HEK293 (cell line): Measurements from ENCODE around the gene ATXN2.

Experiments used
- ATF2 ChIP-seq: fragments of 450-650 bp; formaldehyde crosslinking; IDR thresholded peaks from 2 replicates; pipeline ENCODE4 v1.5.1; 2016; ENCODE audit warnings: missing biosample characterization, missing genetic modification characterization, low read depth
- REPIN1 ChIP-seq: fragments of 450-650 bp; formaldehyde crosslinking; IDR thresholded peaks from 2 replicates; pipeline ENCODE4 v1.5.1; 2017; ENCODE audit warnings: missing biosample characterization, missing genetic modification characterization, low read depth
- YY1 ChIP-seq: fragments of 450-650 bp; formaldehyde crosslinking; IDR thresholded peaks from 2 replicates; pipeline ENCODE4 v1.5.1; 2018; ENCODE audit warnings: missing biosample characterization, missing genetic modification characterization
- ZBTB7A ChIP-seq: fragments of 450-650 bp; formaldehyde crosslinking; IDR thresholded peaks from 2 replicates; pipeline ENCODE4 v1.5.1; 2016; ENCODE audit warnings: low read depth, missing biosample characterization, missing genetic modification characterization
- ZNF274 ChIP-seq, 2 experiments: fragments of 200-500 bp in 1 of 2; fragments of 450-650 bp in 1 of 2; sonication (Bioruptor generic) in 1 of 2; formaldehyde crosslinking in 1 of 2; IDR thresholded peaks; 2 replicates each; pipeline versions ENCODE4 v1.5.1 to v1.6.1; 2014 to 2016; ENCODE audit warnings: borderline replicate concordance in 1 of 2, inconsistent platforms in 1 of 2, low read length in 1 of 2, missing biosample characterization in 1 of 2, missing genetic modification characterization in 1 of 2
- ZNF292 ChIP-seq: fragments of 450-650 bp; formaldehyde crosslinking; IDR thresholded peaks from 2 replicates; pipeline ENCODE4 v1.5.1; 2016; ENCODE audit warnings: low read depth, missing biosample characterization, missing genetic modification characterization, borderline replicate concordance
- ZNF302 ChIP-seq: fragments of 450-650 bp; formaldehyde crosslinking; IDR thresholded peaks from 2 replicates; pipeline ENCODE4 v1.5.1; 2016; ENCODE audit warnings: missing biosample characterization, missing genetic modification characterization, low read depth
- ZNF600 ChIP-seq: fragments of 450-650 bp; formaldehyde crosslinking; IDR thresholded peaks from 2 replicates; pipeline ENCODE4 v1.5.1; 2016; ENCODE audit warnings: missing biosample characterization, missing genetic modification characterization
- TF ChIP-seq, protein P1 (sequence below): fragments of 450-650 bp; formaldehyde crosslinking; IDR thresholded peaks from 2 replicates; pipeline ENCODE4 v1.5.1; 2016; ENCODE audit warnings: missing biosample characterization, missing genetic modification characterization
- TF ChIP-seq, protein P2 (sequence below): fragments of 450-650 bp; formaldehyde crosslinking; IDR thresholded peaks from 2 replicates; pipeline ENCODE4 v1.5.1; 2017; ENCODE audit warnings: missing biosample characterization, mild to moderate bottlenecking, missing genetic modification characterization, moderate library complexity
- TF ChIP-seq, protein P3 (sequence below): fragments of 450-650 bp; formaldehyde crosslinking; IDR thresholded peaks from 2 replicates; pipeline ENCODE4 v1.5.1; 2016; ENCODE audit warnings: missing biosample characterization, missing genetic modification characterization
- TF ChIP-seq, protein P4 (sequence below): fragments of 450-650 bp; formaldehyde crosslinking; IDR thresholded peaks from 2 replicates; pipeline ENCODE4 v1.5.1; 2016; ENCODE audit warnings: missing biosample characterization, missing genetic modification characterization

GRCh38 chr12:111589601-111590000, 9.5 kb downstream of the ATXN2 start:
- TF ChIP-seq REPIN1 (tag by site-specific recombination) (no peak), ZBTB7A (tag by site-specific recombination) (no peak), ZNF600 (tag by site-specific recombination) (no peak), YY1 (tag by site-specific recombination) (no peak), ZNF302 (no peak), ZNF292 (tag by site-specific recombination) (no peak), ATF2 (tag by site-specific recombination) (no peak), ZNF274 (IDR thresholded peaks at IDR 0.05; ENCODE audit: low read length) (no peak), ZNF274 (tag by site-specific recombination; IDR thresholded peaks at IDR 0.05; ENCODE audit: borderline replicate concordance) (no peak)
- TF ChIP-seq, protein P1, sequence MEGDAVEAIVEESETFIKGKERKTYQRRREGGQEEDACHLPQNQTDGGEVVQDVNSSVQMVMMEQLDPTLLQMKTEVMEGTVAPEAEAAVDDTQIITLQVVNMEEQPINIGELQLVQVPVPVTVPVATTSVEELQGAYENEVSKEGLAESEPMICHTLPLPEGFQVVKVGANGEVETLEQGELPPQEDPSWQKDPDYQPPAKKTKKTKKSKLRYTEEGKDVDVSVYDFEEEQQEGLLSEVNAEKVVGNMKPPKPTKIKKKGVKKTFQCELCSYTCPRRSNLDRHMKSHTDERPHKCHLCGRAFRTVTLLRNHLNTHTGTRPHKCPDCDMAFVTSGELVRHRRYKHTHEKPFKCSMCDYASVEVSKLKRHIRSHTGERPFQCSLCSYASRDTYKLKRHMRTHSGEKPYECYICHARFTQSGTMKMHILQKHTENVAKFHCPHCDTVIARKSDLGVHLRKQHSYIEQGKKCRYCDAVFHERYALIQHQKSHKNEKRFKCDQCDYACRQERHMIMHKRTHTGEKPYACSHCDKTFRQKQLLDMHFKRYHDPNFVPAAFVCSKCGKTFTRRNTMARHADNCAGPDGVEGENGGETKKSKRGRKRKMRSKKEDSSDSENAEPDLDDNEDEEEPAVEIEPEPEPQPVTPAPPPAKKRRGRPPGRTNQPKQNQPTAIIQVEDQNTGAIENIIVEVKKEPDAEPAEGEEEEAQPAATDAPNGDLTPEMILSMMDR = no peak
- TF ChIP-seq, protein P2, sequence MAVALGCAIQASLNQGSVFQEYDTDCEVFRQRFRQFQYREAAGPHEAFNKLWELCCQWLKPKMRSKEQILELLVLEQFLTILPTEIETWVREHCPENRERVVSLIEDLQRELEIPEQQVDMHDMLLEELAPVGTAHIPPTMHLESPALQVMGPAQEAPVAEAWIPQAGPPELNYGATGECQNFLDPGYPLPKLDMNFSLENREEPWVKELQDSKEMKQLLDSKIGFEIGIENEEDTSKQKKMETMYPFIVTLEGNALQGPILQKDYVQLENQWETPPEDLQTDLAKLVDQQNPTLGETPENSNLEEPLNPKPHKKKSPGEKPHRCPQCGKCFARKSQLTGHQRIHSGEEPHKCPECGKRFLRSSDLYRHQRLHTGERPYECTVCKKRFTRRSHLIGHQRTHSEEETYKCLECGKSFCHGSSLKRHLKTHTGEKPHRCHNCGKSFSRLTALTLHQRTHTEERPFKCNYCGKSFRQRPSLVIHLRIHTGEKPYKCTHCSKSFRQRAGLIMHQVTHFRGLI (tag by site-specific recombination) = no peak
- TF ChIP-seq, protein P3, sequence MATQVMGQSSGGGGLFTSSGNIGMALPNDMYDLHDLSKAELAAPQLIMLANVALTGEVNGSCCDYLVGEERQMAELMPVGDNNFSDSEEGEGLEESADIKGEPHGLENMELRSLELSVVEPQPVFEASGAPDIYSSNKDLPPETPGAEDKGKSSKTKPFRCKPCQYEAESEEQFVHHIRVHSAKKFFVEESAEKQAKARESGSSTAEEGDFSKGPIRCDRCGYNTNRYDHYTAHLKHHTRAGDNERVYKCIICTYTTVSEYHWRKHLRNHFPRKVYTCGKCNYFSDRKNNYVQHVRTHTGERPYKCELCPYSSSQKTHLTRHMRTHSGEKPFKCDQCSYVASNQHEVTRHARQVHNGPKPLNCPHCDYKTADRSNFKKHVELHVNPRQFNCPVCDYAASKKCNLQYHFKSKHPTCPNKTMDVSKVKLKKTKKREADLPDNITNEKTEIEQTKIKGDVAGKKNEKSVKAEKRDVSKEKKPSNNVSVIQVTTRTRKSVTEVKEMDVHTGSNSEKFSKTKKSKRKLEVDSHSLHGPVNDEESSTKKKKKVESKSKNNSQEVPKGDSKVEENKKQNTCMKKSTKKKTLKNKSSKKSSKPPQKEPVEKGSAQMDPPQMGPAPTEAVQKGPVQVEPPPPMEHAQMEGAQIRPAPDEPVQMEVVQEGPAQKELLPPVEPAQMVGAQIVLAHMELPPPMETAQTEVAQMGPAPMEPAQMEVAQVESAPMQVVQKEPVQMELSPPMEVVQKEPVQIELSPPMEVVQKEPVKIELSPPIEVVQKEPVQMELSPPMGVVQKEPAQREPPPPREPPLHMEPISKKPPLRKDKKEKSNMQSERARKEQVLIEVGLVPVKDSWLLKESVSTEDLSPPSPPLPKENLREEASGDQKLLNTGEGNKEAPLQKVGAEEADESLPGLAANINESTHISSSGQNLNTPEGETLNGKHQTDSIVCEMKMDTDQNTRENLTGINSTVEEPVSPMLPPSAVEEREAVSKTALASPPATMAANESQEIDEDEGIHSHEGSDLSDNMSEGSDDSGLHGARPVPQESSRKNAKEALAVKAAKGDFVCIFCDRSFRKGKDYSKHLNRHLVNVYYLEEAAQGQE (tag by site-specific recombination) = no peak
- TF ChIP-seq, protein P4, sequence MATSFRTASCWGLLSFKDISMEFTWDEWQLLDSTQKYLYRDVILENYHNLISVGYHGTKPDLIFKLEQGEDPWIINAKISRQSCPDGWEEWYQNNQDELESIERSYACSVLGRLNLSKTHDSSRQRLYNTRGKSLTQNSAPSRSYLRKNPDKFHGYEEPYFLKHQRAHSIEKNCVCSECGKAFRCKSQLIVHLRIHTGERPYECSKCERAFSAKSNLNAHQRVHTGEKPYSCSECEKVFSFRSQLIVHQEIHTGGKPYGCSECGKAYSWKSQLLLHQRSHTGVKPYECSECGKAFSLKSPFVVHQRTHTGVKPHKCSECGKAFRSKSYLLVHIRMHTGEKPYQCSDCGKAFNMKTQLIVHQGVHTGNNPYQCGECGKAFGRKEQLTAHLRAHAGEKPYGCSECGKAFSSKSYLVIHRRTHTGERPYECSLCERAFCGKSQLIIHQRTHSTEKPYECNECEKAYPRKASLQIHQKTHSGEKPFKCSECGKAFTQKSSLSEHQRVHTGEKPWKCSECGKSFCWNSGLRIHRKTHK = no peak
